Stimulated activated CD8-positive, alpha-beta memory T cell treated with anti-CD3 and anti-CD28 coated beads, Interleukin-15, amount 100 ng/mL, for 48 hours (primary cell): ENCODE results near the gene TUBG1.

Experiments used
- DNase-seq, 2 donors: peaks; one replicate each; pipeline ENCODE4 v3.0.0-alpha.2; 2020; ENCODE audit warnings: low read depth in 2 of 2

TUBG1 gene

DNA sequence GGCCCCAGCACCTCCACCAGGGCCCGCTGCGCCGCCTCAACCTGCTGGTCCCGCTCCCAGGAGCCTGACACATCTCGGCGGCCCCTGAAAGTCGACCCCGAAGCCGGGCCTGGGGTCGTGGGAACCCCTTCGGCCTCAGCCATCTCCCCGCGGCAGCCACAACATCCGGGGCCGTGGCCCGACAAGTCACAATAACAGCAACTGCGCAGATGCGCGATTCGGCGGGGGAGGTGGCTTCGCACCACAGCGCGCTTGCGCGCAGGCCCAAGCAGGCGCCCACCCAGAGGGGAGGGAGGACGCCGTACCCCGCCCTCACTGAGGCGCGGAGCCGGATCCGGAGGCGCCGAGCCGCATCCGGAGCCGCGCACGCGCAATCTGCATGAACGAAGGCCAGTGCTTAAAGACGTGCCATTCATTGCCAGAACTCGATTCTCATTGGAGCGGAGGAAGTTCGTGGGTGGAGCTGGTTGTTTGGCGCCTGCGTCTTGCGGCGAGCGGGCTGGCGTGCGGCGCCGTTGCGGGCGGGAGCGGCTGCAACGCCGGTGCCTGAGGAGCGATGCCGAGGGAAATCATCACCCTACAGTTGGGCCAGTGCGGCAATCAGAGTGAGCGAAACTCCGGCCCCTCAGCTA is at the start of gene TUBG1, which contains the start of gene RETREG3:
TSS of gene TUBG1 (plus strand) at position 502 of the 632 bp plus-strand sequence. CDS start at position 557, 55 bp downstream.
TSS of gene RETREG3 (minus strand) at position 193 of the 632 bp plus-strand sequence. CDS start at position 143, 50 bp downstream.
- peak; percentile 99 to 100 for DNase-seq

DNA sequence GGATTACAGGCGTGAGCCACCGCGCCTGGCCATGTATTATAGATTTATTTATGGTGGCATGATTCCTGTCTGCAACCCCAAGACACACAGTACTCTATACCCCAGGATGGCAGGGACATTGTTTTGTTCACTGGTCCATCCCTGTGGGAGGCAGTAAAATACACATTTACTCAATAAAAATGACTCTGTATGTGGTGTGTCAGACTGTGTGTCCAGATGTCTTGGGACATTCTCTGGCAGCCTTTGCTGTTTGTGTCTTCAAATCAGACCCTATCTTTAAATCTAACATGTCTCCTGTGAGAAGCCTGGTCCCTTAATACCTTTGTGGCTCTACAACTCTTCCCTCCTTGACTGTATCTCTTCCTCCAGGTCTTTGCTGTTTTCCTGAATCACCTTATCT is 49.2 kb upstream of the TUBG1 start:
- no peak for DNase-seq

DNA sequence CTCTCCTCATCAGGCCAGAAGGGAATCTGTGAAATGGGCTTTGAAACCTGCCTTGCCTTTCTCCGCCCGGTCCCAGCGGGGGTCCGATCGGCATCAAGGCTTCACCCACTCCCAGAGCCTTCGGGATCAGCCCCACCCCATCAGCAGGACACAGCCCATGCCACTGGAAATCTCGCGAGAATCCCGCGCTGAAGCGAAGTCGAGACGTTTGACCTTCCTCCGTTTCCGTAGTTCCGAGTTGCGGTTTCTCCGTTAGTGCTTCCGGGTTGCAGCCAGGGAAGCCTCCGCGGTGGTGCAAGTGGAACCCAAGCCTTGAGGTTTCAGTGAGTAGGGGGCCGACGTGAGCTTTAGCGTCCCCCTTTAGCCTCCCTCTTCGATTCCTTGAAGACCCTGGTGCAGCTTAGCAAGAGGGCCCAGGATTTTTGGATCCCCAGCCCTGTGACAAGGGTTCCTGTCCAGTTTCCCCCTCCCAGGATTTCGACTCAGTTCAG is 47.5 kb upstream of the TUBG1 start, which contains the start of gene COASY:
TSS of gene COASY (plus strand) at position 252 of the 491 bp plus-strand sequence. CDS start 475 bp downstream, outside the sequence.
- DNase-seq, result peak; percentile 85 to 88

DNA sequence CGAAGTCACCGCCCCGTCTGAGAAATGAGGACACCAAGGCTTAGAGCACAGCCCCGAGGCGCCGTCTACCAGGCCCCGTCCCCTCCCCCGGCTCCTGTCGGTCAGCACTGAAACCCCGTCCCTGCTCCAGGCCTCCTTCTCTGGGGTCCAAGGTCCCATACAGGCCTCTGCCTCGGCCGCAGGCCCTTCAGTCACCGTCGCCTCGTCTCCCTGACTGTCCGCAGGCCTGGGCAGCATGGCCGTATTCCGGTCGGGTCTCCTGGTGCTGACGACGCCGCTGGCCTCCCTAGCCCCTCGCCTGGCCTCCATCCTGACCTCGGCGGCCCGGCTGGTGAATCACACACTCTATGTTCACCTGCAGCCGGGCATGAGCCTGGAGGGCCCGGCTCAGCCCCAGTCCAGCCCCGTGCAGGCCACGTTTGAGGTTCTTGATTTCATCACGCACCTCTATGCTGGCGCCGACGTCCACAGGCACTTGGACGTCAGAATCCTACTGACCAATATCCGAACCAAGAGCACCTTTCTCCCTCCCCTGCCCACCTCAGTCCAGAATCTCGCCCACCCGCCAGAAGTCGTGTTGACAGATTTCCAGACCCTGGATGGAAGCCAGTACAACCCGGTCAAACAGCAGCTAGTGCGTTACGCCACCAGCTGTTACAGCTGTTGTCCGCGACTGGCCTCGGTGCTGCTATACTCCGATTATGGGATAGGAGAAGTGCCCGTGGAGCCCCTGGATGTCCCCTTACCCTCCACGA is 46.9 kb upstream of the TUBG1 start:
- no peak for DNase-seq

DNA sequence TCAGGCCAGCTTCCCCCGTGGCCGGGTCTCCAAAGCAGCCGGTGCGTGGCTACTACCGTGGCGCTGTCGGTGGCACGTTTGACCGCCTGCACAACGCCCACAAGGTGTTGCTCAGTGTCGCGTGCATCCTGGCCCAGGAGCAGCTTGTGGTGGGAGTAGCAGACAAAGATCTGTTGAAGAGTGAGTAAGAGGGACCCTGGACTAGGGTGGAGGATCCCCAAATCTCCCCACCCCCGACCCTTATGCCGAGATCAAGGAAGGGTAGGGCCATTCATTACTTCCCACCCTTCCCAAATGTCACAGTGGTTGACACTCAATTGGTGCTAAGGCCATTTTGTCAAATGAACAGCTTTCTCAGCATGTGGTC is 46.4 kb upstream of the TUBG1 start:
- DNase-seq, result no peak

DNA sequence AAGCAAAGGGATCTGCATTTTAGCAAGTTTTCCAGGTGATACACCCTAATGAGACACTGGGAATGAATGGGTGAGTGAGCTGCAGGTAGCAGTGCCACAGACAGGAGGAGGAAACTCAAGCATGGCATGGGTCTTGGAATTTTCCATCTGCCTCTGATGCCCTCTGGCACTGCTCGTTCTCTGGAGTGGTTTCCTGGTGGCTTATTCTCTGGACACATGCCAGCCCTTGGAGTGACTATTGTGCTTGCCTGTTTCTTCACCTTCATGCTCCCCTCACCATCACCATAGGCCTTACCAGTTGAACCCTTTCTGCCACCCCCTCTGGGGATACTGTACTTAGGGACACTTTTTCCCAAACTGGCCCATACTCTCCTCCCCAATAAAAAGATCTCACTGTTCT is 45.9 kb upstream of the TUBG1 start:
- DNase-seq, result no peak

DNA sequence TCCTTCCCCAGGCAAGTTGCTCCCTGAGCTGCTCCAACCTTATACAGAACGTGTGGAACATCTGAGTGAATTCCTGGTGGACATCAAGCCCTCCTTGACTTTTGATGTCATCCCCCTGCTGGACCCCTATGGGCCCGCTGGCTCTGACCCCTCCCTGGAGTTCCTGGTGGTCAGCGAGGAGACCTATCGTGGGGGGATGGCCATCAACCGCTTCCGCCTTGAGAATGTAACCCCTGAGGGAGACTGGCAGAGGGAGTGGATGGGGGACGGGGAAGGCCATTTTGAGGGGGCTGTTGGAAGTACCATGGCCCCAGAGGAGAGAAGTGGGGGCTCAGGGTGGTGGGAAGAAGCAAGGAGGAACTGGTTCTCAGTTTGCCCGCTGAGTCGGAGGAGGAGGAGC is 45.5 kb upstream of the TUBG1 start:
- no peak for DNase-seq

DNA sequence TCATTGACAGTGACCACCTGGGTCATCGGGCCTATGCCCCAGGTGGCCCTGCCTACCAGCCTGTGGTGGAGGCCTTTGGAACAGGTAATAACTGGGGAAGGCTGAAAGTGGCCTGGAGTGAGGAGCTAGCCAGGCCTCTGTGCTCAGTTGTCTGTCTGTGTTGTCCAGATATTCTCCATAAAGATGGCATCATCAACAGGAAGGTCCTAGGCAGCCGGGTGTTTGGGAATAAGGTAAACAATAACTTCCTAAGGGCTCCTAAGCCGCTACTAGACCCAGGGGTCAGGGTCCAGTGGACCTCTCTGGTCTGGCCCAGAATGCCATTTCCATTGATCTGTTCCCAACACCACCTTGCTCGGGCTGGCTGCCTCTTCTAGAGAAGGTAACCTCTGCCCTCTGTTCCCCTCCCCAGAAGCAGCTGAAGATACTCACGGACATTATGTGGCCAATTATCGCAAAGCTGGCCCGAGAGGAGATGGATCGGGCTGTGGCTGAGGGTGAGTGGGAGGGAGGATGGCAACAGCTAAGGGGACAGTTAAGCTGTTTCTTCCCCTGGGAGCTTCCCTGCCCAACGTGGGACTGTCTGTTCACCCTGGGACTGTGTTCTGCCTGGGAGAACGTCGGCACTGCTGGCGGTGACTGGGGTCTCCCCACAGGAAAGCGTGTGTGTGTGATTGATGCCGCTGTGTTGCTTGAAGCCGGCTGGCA is 44.5 kb upstream of the TUBG1 start:
- no peak for DNase-seq

DNA sequence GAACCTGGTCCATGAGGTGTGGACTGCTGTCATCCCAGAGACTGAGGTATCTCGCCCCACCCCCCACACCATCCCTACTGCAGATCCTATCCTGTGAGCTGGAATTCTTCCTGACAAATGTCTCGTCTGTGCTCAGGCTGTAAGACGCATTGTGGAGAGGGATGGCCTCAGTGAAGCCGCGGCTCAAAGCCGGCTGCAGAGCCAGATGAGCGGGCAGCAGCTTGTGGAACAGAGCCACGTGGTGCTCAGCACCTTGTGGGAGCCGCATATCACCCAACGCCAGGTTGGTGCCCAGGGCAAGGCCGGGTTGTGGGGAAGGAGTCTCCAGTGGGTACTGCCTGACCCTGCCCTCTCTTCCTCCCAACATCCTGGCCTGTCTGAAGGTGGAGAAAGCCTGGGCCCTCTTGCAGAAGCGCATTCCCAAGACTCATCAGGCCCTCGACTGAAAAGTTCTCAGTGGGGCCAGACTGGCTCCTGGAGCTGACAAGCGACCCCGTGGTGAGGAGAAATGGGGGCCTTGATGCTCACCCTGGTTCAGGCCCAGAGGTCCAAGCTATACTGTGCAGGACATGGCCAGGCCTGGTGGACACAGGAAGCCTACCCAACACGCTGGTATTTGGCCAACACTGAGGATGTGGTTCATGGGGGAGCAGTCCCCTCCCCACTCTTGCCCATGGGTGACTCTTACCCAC is 43.8 kb upstream of the TUBG1 start:
- no peak for DNase-seq

DNA sequence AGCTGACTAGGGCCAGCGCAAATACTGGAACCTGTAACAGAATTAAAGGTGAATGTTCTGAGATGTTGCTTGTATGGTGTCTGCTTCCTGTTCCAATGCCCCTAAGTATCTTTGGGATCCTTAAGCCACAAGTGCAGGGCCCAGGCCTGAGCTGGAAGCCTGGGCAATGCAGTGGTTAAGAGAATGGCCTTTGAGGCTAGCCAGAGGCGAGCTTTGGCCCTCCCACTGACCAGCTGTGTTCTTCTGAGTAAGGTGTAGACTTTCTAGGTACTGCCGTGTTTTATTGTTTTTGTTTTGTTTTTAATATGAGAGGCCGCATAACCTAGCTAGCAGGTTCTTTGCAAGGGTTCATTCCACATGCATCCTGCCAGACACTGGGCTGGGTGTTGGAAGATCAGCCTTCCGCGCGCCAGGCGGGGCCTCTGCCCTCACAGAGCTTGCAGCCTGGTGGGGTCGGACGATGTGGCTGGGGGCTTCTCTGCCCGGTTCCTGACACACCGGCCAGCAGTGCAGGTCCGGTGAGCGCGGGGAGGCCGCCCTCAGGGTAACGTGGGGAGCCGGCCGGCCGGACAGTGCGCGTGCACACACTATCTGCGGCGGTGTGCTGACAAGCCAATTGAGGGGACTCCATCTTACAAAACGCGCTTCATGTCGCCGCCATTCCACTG is 43.1 kb upstream of the TUBG1 start:
- DNase-seq, result no peak

DNA sequence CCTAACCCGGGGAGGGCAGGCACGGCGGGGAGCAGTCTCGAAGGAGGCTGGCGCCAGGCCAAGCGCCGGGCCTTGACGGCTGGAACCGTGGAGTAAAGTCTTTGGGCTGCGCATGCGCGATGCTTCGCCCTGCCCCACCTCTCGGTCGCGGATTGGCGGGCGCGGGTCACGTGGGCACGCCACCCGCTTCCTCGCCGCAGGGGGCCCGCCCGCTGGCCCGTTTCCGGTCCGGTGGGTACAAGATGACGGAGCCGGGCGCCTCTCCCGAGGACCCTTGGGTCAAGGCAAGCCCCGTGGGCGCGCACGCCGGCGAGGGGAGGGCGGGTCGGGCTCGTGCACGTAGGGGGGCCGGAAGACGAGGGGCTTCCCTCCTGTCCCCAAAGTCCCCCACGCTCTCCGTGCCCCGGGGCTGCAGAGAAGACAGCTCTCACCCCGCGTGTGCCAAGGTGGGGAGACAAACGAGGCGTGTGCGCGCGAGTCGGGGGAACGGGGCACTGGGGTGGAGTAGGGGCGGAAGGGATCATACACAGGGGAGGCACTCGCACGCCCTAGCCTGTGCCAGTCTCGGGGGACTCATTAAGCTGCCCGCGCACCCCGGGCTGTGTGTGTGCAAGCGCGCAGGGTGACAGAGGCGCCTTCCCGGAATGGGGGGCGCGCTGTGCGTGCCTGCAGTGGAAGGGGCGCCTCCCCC is 42.5 kb upstream of the TUBG1 start, which contains the start of gene MLX:
TSS of gene MLX (plus strand) at position 218 of the 691 bp plus-strand sequence. CDS start at position 243, 25 bp downstream.
- peak; percentile 90 to 92 for DNase-seq

DNA sequence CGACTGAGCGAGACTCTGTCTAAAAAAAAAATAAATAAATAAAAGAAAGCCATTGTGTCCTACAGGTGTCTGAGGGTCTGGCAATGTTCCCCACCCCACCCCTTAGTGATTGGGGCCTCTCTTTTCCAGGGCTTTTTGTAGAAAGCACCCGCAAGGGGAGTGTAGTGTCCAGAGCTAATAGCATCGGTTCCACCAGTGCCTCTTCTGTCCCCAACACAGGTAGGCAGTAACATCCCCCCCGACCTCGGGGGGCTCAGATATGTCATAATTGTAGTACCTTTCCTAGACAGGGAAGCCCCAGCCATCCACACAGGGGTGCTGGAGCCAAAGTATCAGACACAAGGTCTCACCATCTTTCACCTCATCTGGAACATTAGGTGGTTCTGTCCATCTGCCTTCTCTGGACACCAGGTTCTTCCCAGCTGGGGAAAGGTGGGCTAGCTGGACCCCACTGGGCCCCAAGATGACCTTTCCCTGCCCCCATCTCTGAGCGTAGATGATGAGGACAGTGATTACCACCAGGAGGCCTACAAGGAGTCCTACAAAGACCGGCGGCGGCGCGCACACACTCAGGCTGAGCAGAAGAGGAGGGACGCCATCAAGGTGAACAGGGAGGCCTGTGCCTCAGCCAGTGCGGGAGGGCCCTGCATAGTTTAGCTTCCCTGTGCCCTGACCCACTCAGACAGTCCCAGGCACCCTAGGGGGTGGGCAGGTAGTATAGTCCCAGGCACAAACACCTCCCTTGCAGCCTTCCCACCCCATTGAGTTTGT is 41.0 kb upstream of the TUBG1 start:
- no peak for DNase-seq

DNA sequence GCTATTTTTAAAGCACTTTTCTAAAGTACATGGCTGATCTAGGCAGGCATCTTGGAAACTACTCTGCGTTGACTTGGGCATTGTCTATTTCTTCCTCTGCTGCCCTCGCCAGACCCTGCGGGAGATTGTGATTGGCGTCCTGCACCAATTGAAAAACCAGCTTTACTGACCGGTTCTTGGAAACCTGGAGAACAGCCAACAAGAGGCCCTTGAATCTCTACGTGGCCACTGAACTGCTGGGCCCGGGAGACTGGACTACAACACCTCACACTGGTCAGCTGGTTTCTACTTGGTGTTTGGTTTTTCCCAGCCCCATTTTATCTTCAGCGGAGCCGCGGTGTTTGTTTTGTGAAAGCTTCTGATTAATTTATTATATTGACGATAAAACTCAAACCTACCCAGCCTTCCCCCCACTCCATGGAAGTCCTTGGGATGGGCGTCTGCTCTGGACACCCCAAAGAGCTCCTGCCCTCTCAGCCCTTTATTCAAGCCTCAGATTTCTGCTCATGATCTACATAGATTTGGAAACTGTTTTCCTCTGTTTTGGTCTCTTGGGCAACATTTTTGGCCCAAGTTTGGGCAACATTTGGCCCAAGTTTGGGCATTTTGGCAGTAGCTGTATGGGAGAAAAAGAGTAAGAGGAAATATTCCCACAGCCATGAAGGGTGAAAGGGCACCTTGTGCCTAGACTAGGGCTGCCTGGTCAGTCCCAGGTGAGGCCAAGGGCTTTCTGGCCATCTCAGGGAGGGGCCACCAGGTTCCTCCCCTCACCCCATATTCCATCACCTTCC is 37.9 kb upstream of the TUBG1 start:
- DNase-seq, result no peak

DNA sequence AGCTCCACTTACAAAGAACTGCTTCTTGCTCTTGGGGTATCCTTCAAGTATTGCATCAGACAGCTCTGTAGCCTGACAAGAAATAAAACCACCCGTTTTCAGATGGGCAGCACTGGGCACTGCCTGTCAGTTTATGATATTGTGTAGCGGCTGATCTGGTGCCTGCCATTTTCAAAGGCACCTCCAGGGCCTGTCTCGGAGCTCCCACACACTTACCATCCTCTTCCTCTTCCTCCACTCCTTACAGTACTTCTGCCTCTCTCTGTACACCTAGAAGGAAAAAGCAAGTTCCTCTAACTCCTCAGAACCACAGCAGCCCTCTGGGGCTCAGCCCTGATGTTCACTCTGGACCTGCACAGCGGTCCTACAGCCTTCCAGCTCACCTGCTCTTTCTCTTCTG is 36.4 kb upstream of the TUBG1 start:
- no peak for DNase-seq

DNA sequence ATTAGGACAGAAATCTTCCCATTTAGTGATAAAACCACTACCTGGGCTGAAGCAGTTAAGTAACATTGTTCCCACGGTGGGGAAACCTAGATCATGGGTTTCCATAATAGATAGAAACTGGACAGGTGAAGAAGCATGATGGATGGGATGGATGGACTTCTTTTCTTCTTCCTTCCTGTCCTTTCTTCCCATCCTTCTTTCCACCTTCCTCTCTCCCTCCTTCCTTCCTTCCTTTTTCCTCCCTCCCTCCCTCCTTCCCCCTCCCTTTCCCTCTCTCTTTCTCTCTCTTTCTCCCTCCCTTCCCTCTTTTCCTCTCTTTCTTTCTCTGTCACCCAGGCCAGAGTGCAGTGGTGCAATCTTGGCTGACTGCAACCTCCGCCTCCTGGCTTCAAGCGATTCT is 35.0 kb upstream of the TUBG1 start:
- DNase-seq, result no peak

DNA sequence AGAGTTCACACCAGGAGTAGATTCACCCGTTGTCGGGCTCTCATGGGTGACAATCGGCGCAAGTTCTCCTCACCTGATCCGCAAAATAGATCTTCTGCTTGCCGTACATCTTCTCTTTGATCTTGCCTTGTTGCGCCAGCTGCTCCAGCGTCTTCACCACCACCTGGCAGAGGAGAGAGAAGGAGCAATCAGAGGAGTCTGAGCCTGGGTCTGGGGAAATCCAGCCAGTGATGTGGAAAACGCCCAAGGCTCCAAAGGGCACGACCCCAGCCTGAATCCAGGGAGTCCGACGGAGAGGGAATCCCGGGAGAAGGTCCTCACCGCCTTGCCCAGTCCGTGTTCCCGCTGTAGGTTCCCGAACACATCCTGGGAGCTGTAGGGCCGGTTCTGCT is 32.3 kb upstream of the TUBG1 start:
- no peak for DNase-seq

DNA sequence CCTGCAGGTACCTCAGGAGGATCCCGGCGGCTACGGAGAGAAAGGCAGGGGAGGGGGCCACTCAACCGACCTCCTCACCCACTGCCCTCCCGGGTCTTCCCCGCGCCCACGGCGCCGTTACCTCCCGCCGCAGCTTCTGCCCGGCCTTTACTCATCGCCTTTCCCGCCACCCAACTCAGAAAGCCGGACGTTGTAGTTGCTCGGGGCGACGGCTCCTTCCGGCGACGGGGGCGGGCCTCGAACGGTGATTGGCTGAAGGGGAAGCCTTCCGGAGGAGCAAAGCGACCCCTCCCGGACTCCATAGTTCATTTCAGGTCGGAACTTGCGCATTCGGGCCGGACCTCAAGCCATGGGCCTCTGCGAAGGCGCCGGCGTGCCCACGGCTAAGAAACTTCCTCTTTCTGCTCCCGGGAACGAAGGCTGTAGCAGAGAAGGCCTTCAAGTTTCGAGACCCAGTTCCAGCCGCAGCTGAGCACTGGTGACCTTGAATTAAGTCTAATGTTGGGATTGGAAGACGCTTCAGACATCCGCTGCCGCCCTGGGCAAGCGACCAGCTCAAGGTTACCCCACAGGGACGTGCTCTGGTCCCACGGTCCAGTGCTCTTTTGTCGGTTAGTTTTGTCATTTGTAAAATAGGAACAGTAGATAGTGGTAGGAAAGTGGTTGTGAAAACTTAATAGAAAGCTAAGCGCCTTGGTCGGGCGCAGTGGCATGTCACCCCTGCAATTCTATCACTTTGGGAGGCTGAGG is 31.8 kb upstream of the TUBG1 start, which contains the start of gene PSMC3IP:
TSS of gene PSMC3IP (minus strand) at position 198 of the 750 bp plus-strand sequence. CDS start at position 155, 43 bp downstream.
- peak; percentile 93 for DNase-seq

DNA sequence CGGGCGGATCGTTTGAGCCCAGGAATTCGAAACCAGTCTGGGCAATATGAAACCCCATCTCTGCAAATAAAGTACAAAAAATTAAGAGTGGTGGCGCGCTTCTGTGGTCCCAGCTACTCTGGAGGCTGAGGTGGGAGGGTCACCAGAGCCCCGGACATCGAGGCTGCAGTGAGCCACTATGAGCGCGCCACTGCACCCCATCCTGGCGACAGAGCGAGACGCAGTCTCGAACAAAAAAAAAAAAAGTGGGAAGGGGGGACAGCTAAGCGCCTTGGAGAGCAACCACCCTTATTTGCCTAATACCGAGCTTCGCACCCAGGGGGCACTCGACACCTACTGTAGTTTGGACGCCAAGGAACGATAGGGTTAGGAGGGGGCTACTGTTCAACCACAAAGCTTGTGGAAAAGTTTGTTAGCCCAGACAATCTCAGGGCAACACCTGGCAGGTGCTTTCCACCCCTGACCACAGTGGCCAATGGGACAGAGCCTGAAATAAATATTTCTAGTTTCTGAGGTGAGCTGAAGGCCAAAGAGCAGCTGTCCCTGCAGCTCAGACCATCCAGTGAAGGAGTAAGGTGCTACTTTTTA is 31.1 kb upstream of the TUBG1 start:
- peak; percentile 51 to 56 for DNase-seq
